22Rv1 (cell line): ENCODE data around the gene NPR3.

Source experiments
- CTCF ChIP-seq: fragments of 450-650 bp; IDR thresholded peaks from 2 replicates; pipeline ENCODE4 v1.5.1; 2017; ENCODE audit warnings: mild to moderate bottlenecking
- ZFX ChIP-seq: fragments of 450-650 bp; IDR thresholded peaks from 2 replicates; pipeline ENCODE4 v1.6.1; 2017; ENCODE audit warnings: antibody characterized with exemption, borderline replicate concordance

GRCh38 chr5:32690666-32691065, 20.5 kb upstream of the NPR3 start:
- TF ChIP-seq CTCF (no peak), ZFX (no peak)
